GM20000 (cell line): ENCODE results near the gene RHBDD1.

Experiments used
- DNase-seq: peaks from one replicate; pipeline ENCODE4 v3.0.0; 2012; ENCODE audit warnings: low spot score
- CTCF ChIP-seq: IDR thresholded peaks from 2 replicates; pipeline ENCODE4 v1.5.1; 2012; ENCODE audit warnings: mild to moderate bottlenecking, control low read depth; ENCODE audit errors: extremely low read depth, missing control alignments

The RHBDD1 gene

GRCh38 chr2:226868331-226869162 lies 32.7 kb downstream of the RHBDD1 start:
- no peak for TF ChIP-seq CTCF
- no peak for DNase-seq

- no peak for TF ChIP-seq CTCF
- no peak for DNase-seq
These were observed 33.5 kb downstream of the RHBDD1 start for GRCh38 chr2:226869371-226869770.

GRCh38 chr2:226873051-226873620 lies 37.3 kb downstream of the RHBDD1 start:
- DNase-seq, result peak; percentile 10
- no peak for TF ChIP-seq CTCF

GRCh38 chr2:226873826-226874225 lies 38.0 kb downstream of the RHBDD1 start:
- TF ChIP-seq CTCF, result no peak
- DNase-seq, result no peak

GRCh38 chr2:226874749-226875148 lies 38.9 kb downstream of the RHBDD1 start:
- no peak for TF ChIP-seq CTCF
- no peak for DNase-seq

GRCh38 chr2:226875438-226876225 lies 39.8 kb downstream of the RHBDD1 start:
- no peak for DNase-seq
- no peak for TF ChIP-seq CTCF

- DNase-seq, result no peak
- no peak for TF ChIP-seq CTCF
These were observed 41.6 kb downstream of the RHBDD1 start for GRCh38 chr2:226877491-226877890.
